GM12874 (cell line): ENCODE data around the gene CHRNB2.

Source experiments
- CTCF ChIP-seq: IDR thresholded peaks from 2 replicates; pipeline ENCODE4 v1.5.1; 2011; ENCODE audit warnings: low read depth, mild to moderate bottlenecking, control low read depth, low read length, moderate library complexity; ENCODE audit not compliant: insufficient read depth

CHRNB2 gene

GRCh38 chr1:154548028-154548427, 19.6 kb upstream of the CHRNB2 start:
- TF ChIP-seq CTCF, result no peak

- no peak for TF ChIP-seq CTCF
Observed at GRCh38 chr1:154549202-154549770, 18.3 kb upstream of the CHRNB2 start.

- no peak for TF ChIP-seq CTCF
Observed at GRCh38 chr1:154550070-154550469, 17.5 kb upstream of the CHRNB2 start.

- no peak for TF ChIP-seq CTCF
Observed at GRCh38 chr1:154550657-154551056, 16.9 kb upstream of the CHRNB2 start.

DNA sequence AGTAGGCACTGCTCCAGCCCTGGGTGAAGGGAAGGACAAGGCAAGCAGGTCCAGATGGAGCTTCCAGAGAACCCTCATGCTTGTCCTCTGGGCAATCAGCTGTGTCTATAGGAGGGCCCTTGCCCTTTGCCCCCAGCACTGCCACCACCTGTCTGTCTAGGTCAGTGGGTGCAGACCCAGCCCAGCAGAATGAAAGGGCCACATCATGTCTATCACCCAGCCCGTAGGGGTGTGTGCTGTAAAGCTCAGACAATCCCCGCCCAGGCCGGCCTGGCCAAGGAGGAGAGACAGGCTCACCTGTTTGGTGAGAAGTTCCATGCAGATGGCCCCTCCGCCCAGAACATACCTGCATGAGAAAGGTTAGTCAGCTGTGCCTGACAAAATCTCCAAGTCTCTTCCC, 16.1 kb upstream of the CHRNB2 start:
- TF ChIP-seq CTCF, result no peak

DNA sequence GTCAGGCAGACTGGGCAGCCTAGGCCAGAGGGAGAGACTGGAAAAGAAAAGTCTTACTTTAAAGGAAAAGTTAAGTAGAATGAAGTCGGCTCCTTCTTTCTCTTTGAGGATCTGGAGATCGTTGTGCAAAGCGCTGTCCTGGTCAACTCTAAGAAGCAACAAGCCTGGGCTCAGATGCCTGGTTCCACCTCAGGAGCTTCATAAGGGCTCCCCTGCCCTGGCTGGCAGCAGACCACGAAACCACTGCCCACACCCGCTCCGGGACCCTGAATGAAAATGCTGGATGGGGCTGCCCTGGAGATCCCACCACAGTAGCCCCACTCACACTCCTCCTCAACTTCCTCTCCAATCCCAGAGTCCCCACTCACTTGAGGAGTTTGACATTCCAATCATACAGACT, 15.5 kb upstream of the CHRNB2 start:
- TF ChIP-seq CTCF, result no peak

DNA sequence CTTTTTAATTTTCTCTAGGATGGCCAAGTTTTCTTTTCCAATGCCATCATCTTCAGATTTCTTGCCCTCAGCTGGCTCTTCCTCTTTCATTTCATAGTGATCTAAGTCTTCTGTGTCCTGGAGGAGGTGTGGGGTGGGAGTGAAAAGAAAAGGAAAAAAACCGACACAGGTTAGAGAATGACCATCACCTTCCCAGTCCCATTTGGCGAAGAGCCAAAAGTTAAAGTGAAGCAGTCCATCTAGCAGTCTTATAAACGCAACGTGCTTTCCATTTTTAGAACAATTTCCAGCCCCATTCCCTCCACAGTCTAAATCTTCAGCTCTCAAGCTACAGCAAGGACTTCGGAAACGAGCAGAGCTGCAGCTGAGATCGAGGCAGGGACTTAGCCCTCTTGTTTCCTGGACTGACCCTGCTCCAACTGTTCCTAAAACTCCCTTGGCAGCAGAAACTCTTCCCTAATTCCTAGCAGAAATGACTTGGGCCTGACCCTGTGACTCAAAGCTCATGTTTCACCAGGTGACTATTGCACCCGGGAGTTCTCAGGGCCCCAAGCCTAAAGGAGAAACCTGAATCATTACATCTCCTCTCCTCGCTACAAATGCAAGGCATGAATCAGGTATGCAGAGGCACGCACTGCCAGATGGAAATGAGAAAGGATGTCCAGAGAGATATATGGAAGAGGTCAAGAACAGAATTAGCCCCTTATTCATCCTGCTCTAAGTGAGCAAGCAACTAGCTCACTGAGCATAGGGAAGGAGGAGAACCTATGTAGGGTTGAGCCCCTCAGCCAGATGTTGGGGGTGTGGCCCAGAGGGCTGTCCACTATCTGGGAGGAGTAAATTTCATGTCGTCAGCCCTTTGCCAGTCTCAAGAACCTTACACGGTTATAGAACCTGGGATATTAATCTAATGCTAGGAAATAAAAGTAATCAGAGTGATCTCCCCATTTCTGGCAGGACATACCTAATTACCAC, 14.2 kb upstream of the CHRNB2 start:
- no peak for TF ChIP-seq CTCF
